Activated B cell treated with CpG ODN at 0.5 μM for 24 hours (primary cell): ENCODE results near the gene TFDP2. TPM values are rescaled to one million over a fixed set of nuclear protein-coding genes. Genes with fewer than 3 reads are reported as not detected.

Source experiments
- ATAC-seq: fragments of 200-7000 bp; cut with Tn5 transposase; one replicate; pipeline ENCODE4 v1.10.0; 2021; ENCODE audit warnings: low read depth, mild to moderate bottlenecking, moderate library complexity
- CTCF ChIA-PET: fragments of 350-600 bp; sonication (Branson Sonifier 250); formaldehyde crosslinking; loops from one replicate; lab custom pipeline; 2021; ENCODE audit warnings: antibody characterized with exemption; lab: Charles Lee
- POLR2A ChIA-PET: fragments of 350-600 bp; sonication (Branson Sonifier 250); formaldehyde crosslinking; loops from one replicate; lab custom pipeline; 2021; ENCODE audit warnings: antibody characterized with exemption; lab: Charles Lee
- DNase-seq: peaks from one replicate; pipeline ENCODE4 v3.0.0; 2022
- H3K27ac Mint-ChIP-seq: one replicate; pipeline ENCODE4 v1.8.0; 2020; ENCODE audit warnings: mixed read lengths
- H3K27me3 Mint-ChIP-seq: one replicate; pipeline ENCODE4 v1.8.0; 2021; ENCODE audit warnings: mixed read lengths
- H3K36me3 Mint-ChIP-seq: one replicate; pipeline ENCODE4 v1.8.0; 2021; ENCODE audit warnings: low read depth, mixed read lengths
- H3K4me1 Mint-ChIP-seq: one replicate; pipeline ENCODE4 v1.8.0; 2021; ENCODE audit warnings: mixed read lengths
- H3K4me3 Mint-ChIP-seq: one replicate; pipeline ENCODE4 v1.8.0; 2020; ENCODE audit warnings: mild to moderate bottlenecking, mixed read lengths
- H3K9me3 Mint-ChIP-seq: one replicate; pipeline ENCODE4 v1.8.0; 2020; ENCODE audit warnings: mixed read lengths
- CTCF ChIP-seq: fragments of 200-600 bp; IDR thresholded peaks from one replicate; pipeline ENCODE4 v1.8.0; 2022; ENCODE audit warnings: antibody characterized with exemption, mild to moderate bottlenecking
- intact Hi-C: fragments of 100-400 bp; cut with micrococcal nuclease; formaldehyde crosslinking; loops from one replicate; pipeline ENCODE4 v1.15.1; 2024
- total RNA-seq: library from RNA; stranded (reverse); gene quantifications from 2 replicates; pipeline ENCODE4 v1.2.3, GENCODE V29; 2022

The TFDP2 gene
- 20.0 and 23.1 TPM in 2 replicates for total RNA-seq

GRCh38 chr3:142148792-142149672 is at the start of gene TFDP2:
TSS of gene TFDP2 (minus strand) at chr3:142149544. CDS start at chr3:142101749, 47,795 bp downstream.
- intact Hi-C loops: loop anchor here (1.0 to 10.0 kb wide), 9 partner anchors 76 to 1823 kb away; partner anchors contain the start of genes ATP1B3, ATR, DIPK2A and GK5
- peak within 1 kb of the TSS; percentile 86 for H3K4me3 Mint-ChIP-seq
- POLR2A ChIA-PET: interaction anchor here (1.0 to 1.3 kb wide), 2 partner anchors 429 to 837 kb away, joined by 3 to 4 read pairs; partner anchors contain the start of gene ATR
- peak within 1 kb of the TSS; percentile 72 for H3K27ac Mint-ChIP-seq
- no peaks in the 10 kb centered on the region for H3K36me3 Mint-ChIP-seq
- no peaks in the 10 kb centered on the region for H3K27me3 Mint-ChIP-seq
- no peaks in the 10 kb centered on the region for H3K9me3 Mint-ChIP-seq
- no peak for TF ChIP-seq CTCF
- ATAC-seq: peak; percentile 99
- CTCF ChIA-PET: no interaction called here
- peaks cover 14% of the 10 kb centered on the region for H3K4me1 Mint-ChIP-seq
- peak; percentile 78 for DNase-seq

GRCh38 chr3:142188846-142189245 is 39.5 kb upstream of the TFDP2 start:
- H3K4me3 Mint-ChIP-seq: no peak overlapping the region
- intact Hi-C loops: no loop called here
- no peak overlapping the region for H3K27ac Mint-ChIP-seq
- DNase-seq (no peak), ATAC-seq (no peak)
- H3K9me3 Mint-ChIP-seq: no peaks in the 10 kb centered on the region
- TF ChIP-seq CTCF: no peak
- no peaks in the 10 kb centered on the region for H3K27me3 Mint-ChIP-seq
- no peaks in the 10 kb centered on the region for H3K4me1 Mint-ChIP-seq
- peaks cover 14% of the 10 kb centered on the region for H3K36me3 Mint-ChIP-seq
- ChIA-PET POLR2A (no interaction called here), CTCF (no interaction called here)

- CTCF ChIA-PET: interaction anchor here (0.7 to 2.0 kb wide), 2 partner anchors 10 to 99 kb away, joined by 3 to 8 read pairs; no protein-coding TSS in a partner anchor
- no peak for ATAC-seq
- no peaks in the 10 kb centered on the region for H3K27me3 Mint-ChIP-seq
- no peak for TF ChIP-seq CTCF
- H3K9me3 Mint-ChIP-seq: no peaks in the 10 kb centered on the region
- POLR2A ChIA-PET: no interaction called here
- H3K4me3 Mint-ChIP-seq: no peak overlapping the region
- H3K36me3 Mint-ChIP-seq: peaks cover 38% of the 10 kb centered on the region
- H3K27ac Mint-ChIP-seq: no peak overlapping the region
- intact Hi-C loops: loop anchor here (1.0 kb wide), 1 partner anchor 99 kb away; no protein-coding TSS in a partner anchor
- no peak for DNase-seq
- H3K4me1 Mint-ChIP-seq: no peaks in the 10 kb centered on the region
Observed at GRCh38 chr3:142180761-142181362, 31.5 kb upstream of the TFDP2 start.

- H3K27ac Mint-ChIP-seq: no peak overlapping the region
Observed at GRCh38 chr3:142175478-142175877, 26.1 kb upstream of the TFDP2 start.

More at GRCh38 chr3:142175478-142175877, 26.1 kb upstream of the TFDP2 start:
- H3K36me3 Mint-ChIP-seq: peaks cover 32% of the 10 kb centered on the region
- peaks cover 4% of the 10 kb centered on the region for H3K9me3 Mint-ChIP-seq
- ChIA-PET CTCF (no interaction called here), POLR2A (no interaction called here)
- intact Hi-C loops: no loop called here
- ATAC-seq: no peak
- DNase-seq: no peak
- no peak overlapping the region for H3K4me3 Mint-ChIP-seq
- H3K4me1 Mint-ChIP-seq: no peaks in the 10 kb centered on the region
- H3K27me3 Mint-ChIP-seq: no peaks in the 10 kb centered on the region
- no peak for TF ChIP-seq CTCF
